GM23338 (cell line): ENCODE results near the gene LY6G6D.

Source experiments
- CREB1 ChIP-seq: fragments of 250-450 bp; sonication (Bioruptor Pico); IDR thresholded peaks from 2 replicates; pipeline ENCODE4 v1.5.0; 2020; ENCODE audit warnings: low read depth, mild to moderate bottlenecking, moderate library complexity
- CTCF ChIP-seq, 2 experiments: fragments of 200-600 bp in 1 of 2; sonication (generic) in 1 of 2; conservative IDR thresholded peaks; 2 replicates each; pipeline versions ENCODE4 v1.5.1 to v1.6.1; 2016 to 2017; ENCODE audit warnings: antibody characterized with exemption in 2 of 2, low read depth in 2 of 2, mild to moderate bottlenecking in 2 of 2, moderate library complexity in 1 of 2
- ETS1 ChIP-seq: IDR thresholded peaks from 2 replicates; pipeline ENCODE4 v1.6.1; 2016; ENCODE audit warnings: antibody characterized with exemption
- EZH2 ChIP-seq: fragments of 200-600 bp; sonication (generic); IDR thresholded peaks from one replicate; pipeline ENCODE4 v1.8.0; 2017; ENCODE audit warnings: antibody characterized with exemption, mild to moderate bottlenecking, low read depth; ENCODE audit not compliant: unreplicated experiment
- EZH2phosphoT487 ChIP-seq: fragments of 200-600 bp; sonication (generic); IDR thresholded peaks from one replicate; pipeline ENCODE4 v1.8.1; 2018; ENCODE audit warnings: antibody characterized with exemption; ENCODE audit not compliant: unreplicated experiment
- JUNB ChIP-seq: IDR thresholded peaks from one replicate; pipeline ENCODE4 v1.6.1; 2016; ENCODE audit warnings: antibody characterized with exemption; ENCODE audit not compliant: unreplicated experiment
- NANOG ChIP-seq: IDR thresholded peaks from 2 replicates; pipeline ENCODE4 v1.6.1; 2016; ENCODE audit warnings: antibody characterized with exemption, borderline replicate concordance
- POLR2AphosphoS5 ChIP-seq: IDR thresholded peaks from 2 replicates; pipeline ENCODE4 v1.6.1; 2016; ENCODE audit warnings: antibody characterized with exemption, low read depth
- REST ChIP-seq: IDR thresholded peaks from one replicate; pipeline ENCODE4 v1.6.1; 2018; ENCODE audit warnings: antibody characterized with exemption; ENCODE audit not compliant: unreplicated experiment
- STAT1 ChIP-seq: IDR thresholded peaks from one replicate; pipeline ENCODE4 v1.6.1; 2016; ENCODE audit warnings: antibody characterized with exemption; ENCODE audit not compliant: unreplicated experiment
- ZNF114 ChIP-seq: fragments of 250-450 bp; sonication (Bioruptor Pico); IDR thresholded peaks from 2 replicates; pipeline ENCODE4 v1.5.0; 2020; ENCODE audit warnings: mild to moderate bottlenecking, moderate library complexity
- ZNF331 ChIP-seq: fragments of 250-450 bp; sonication (Bioruptor Pico); IDR thresholded peaks from 2 replicates; pipeline ENCODE4 v1.5.0; 2020; ENCODE audit warnings: low read depth, mild to moderate bottlenecking, moderate library complexity
- ZNF462 ChIP-seq: fragments of 250-450 bp; sonication (Bioruptor Pico); IDR thresholded peaks from 2 replicates; pipeline ENCODE4 v1.5.0; 2020; ENCODE audit warnings: mild to moderate bottlenecking, moderate library complexity

- TF ChIP-seq JUNB (no peak), POLR2AphosphoS5 (no peak), CTCF (conservative IDR thresholded peaks at IDR 0.05; ENCODE audit: low read depth in 2 of 2) (no peak), EZH2 (no peak), ZNF331 (no peak), CREB1 (no peak), EZH2phosphoT487 (no peak), REST (no peak), ETS1 (no peak), STAT1 (no peak), NANOG (no peak), ZNF114 (CRISPR knock-in tag) (no peak), ZNF462 (no peak)
Observed at GRCh38 chr6:31741815-31742214, 26.7 kb downstream of the LY6G6D start.
